H9 (cell line): Measurements from ENCODE around the gene PEX10. TPM values are rescaled to one million over a fixed set of nuclear protein-coding genes. Genes with fewer than 3 reads are reported as not detected.

Experiments used
- DNase-seq: peaks from one replicate; pipeline ENCODE4 v3.0.0-alpha.2; 2017
- H2AFZ ChIP-seq: one replicate; pipeline ENCODE4 v1.6.1; 2013; ENCODE audit warnings: mild to moderate bottlenecking, low read length, control low read depth, moderate library complexity
- H2AK5ac ChIP-seq: 2 replicates; pipeline ENCODE4 v1.6.1; 2013; ENCODE audit warnings: low read length, control low read depth, mixed read lengths; ENCODE audit not compliant: insufficient read length
- H2BK120ac ChIP-seq: one replicate; pipeline ENCODE4 v1.6.1; 2013; ENCODE audit warnings: low read depth, mild to moderate bottlenecking, low read length, control low read depth, inconsistent platforms; ENCODE audit not compliant: poor library complexity, severe bottlenecking
- H2BK12ac ChIP-seq: 2 replicates; pipeline ENCODE4 v1.6.1; 2013; ENCODE audit warnings: low read length, control low read depth, mixed read lengths, low read depth; ENCODE audit not compliant: insufficient read length
- H2BK15ac ChIP-seq: 2 replicates; pipeline ENCODE4 v1.6.1; 2013; ENCODE audit warnings: low read depth, low read length, control low read depth
- H2BK20ac ChIP-seq: one replicate; pipeline ENCODE4 v1.6.1; 2013; ENCODE audit warnings: low read depth, mild to moderate bottlenecking, low read length, control low read depth, inconsistent platforms; ENCODE audit not compliant: poor library complexity, severe bottlenecking
- H2BK5ac ChIP-seq: 2 replicates; pipeline ENCODE4 v1.6.1; 2013; ENCODE audit warnings: low read length, control low read depth, mixed read lengths; ENCODE audit not compliant: insufficient read length
- H3K14ac ChIP-seq: 2 replicates; pipeline ENCODE4 v1.6.1; 2013; ENCODE audit warnings: low read length, control low read depth; ENCODE audit not compliant: insufficient read depth
- H3K18ac ChIP-seq: 2 replicates; pipeline ENCODE4 v1.6.1; 2013; ENCODE audit warnings: low read depth, mild to moderate bottlenecking, mixed read lengths, low read length, control low read depth; ENCODE audit not compliant: insufficient read length
- H3K23ac ChIP-seq: 2 replicates; pipeline ENCODE4 v1.6.1; 2013; ENCODE audit warnings: low read length, control low read depth, mixed read lengths, low read depth; ENCODE audit not compliant: insufficient read length
- H3K23me2 ChIP-seq: 2 replicates; pipeline ENCODE4 v1.6.1; 2013; ENCODE audit warnings: low read depth, mild to moderate bottlenecking, mixed read lengths, low read length, control low read depth; ENCODE audit not compliant: insufficient read length, poor library complexity, severe bottlenecking
- H3K27ac ChIP-seq: 2 replicates; pipeline ENCODE4 v1.5.1; 2013; ENCODE audit warnings: low read length, control low read depth, mixed read lengths, low read depth; ENCODE audit not compliant: insufficient read length
- H3K27me3 ChIP-seq: 2 replicates; pipeline ENCODE4 v1.6.1; 2013; ENCODE audit warnings: low read length, control low read depth, inconsistent platforms; ENCODE audit not compliant: insufficient read depth
- H3K4ac ChIP-seq: 2 replicates; pipeline ENCODE4 v1.6.1; 2013; ENCODE audit warnings: low read depth, mild to moderate bottlenecking, control low read depth, inconsistent platforms, low read length, moderate library complexity
- H3K4me1 ChIP-seq: 2 replicates; pipeline ENCODE4 v1.6.1; 2013; ENCODE audit warnings: low read length, control low read depth, inconsistent platforms; ENCODE audit not compliant: insufficient read depth
- H3K4me2 ChIP-seq: 2 replicates; pipeline ENCODE4 v1.6.1; 2013; ENCODE audit warnings: low read length, control low read depth, mixed read lengths; ENCODE audit not compliant: insufficient read length, insufficient read depth
- H3K56ac ChIP-seq: 2 replicates; pipeline ENCODE4 v1.6.1; 2013; ENCODE audit warnings: low read depth, mild to moderate bottlenecking, mixed read lengths, low read length, control low read depth; ENCODE audit not compliant: insufficient read length
- H3K79me1 ChIP-seq: 2 replicates; pipeline ENCODE4 v1.6.1; 2013; ENCODE audit warnings: low read depth, mild to moderate bottlenecking, moderate library complexity, low read length, control low read depth, inconsistent platforms; ENCODE audit not compliant: insufficient read depth, poor library complexity, severe bottlenecking
- H3K79me2 ChIP-seq: 2 replicates; pipeline ENCODE4 v1.6.1; 2013; ENCODE audit warnings: low read length, control low read depth, inconsistent platforms; ENCODE audit not compliant: insufficient read depth
- H3K9ac ChIP-seq: 2 replicates; pipeline ENCODE4 v1.6.1; 2013; ENCODE audit warnings: low read length, control low read depth, mixed read lengths; ENCODE audit not compliant: insufficient read length; ENCODE audit errors: extremely low read depth
- H3K9me3 ChIP-seq: one replicate; pipeline ENCODE4 v1.6.1; 2013; ENCODE audit warnings: low read depth, low read length, inconsistent platforms; ENCODE audit not compliant: control insufficient read depth
- H3T11ph ChIP-seq: one replicate; pipeline ENCODE4 v1.6.1; 2013; ENCODE audit warnings: mild to moderate bottlenecking, low read length, control low read depth, inconsistent platforms
- H4K20me1 ChIP-seq: one replicate; pipeline ENCODE4 v1.6.1; 2013; ENCODE audit not compliant: control insufficient read depth, insufficient read length, insufficient read depth
- H4K5ac ChIP-seq: 2 replicates; pipeline ENCODE4 v1.6.1; 2013; ENCODE audit warnings: low read depth, mild to moderate bottlenecking, mixed read lengths, low read length, control low read depth; ENCODE audit not compliant: insufficient read length
- H4K8ac ChIP-seq: replicated peaks from 2 replicates; pipeline ENCODE4 v1.6.1; 2013; ENCODE audit warnings: low read length, control low read depth, mixed read lengths, low read depth; ENCODE audit not compliant: insufficient read length
- H4K91ac ChIP-seq: 2 replicates; pipeline ENCODE4 v1.6.1; 2013; ENCODE audit warnings: low read depth, mild to moderate bottlenecking, moderate library complexity, mixed read lengths, low read length, control low read depth; ENCODE audit not compliant: insufficient read length
- H3K27ac Mint-ChIP-seq, 3 experiments: 2 replicates in 2 of 3; 3 replicates in 1 of 3; pipeline ENCODE4 v1.8.0; 2020 to 2021; ENCODE audit warnings: mixed read lengths in 3 of 3, mild to moderate bottlenecking in 1 of 3, moderate library complexity in 1 of 3
- H3K27me3 Mint-ChIP-seq: 2 replicates; pipeline ENCODE4 v1.8.0; 2021; ENCODE audit warnings: low read depth, mild to moderate bottlenecking, moderate library complexity, mixed read lengths
- H3K36me3 Mint-ChIP-seq, 3 experiments: 2 replicates in 2 of 3; 3 replicates in 1 of 3; pipeline ENCODE4 v1.8.0; 2020 to 2021; ENCODE audit warnings: low read depth in 3 of 3, mixed read lengths in 3 of 3; ENCODE audit not compliant: insufficient read depth in 1 of 3
- H3K4me1 Mint-ChIP-seq, 2 experiments: 2 replicates each; pipeline ENCODE4 v1.8.0; 2020; ENCODE audit warnings: mixed read lengths in 2 of 2
- H3K4me3 Mint-ChIP-seq, 2 experiments: 2 replicates in 1 of 2; 3 replicates in 1 of 2; pipeline ENCODE4 v1.8.0; 2020 to 2021; ENCODE audit warnings: mild to moderate bottlenecking in 2 of 2, mixed read lengths in 2 of 2, moderate library complexity in 1 of 2
- H3K9me3 Mint-ChIP-seq, 2 experiments: 2 replicates in 1 of 2; 3 replicates in 1 of 2; pipeline ENCODE4 v1.8.0; 2020; ENCODE audit warnings: mild to moderate bottlenecking in 2 of 2, mixed read lengths in 2 of 2, moderate library complexity in 1 of 2
- CTCF ChIP-seq: fragments of 200-600 bp; sonication (generic); conservative IDR thresholded peaks from 3 replicates; pipeline ENCODE4 v1.8.0; 2021; ENCODE audit warnings: antibody characterized with exemption, mild to moderate bottlenecking
- WGBS: extraction: QIAGEN DNeasy Blood & Tissue Kit; methylation state at CpG from one replicate; pipeline ENCODE4 v1.1.7; 2013; ENCODE audit warnings: missing lambda C conversion rate, low lambda C conversion rate, mixed read lengths; ENCODE audit not compliant: insufficient read length; ENCODE audit errors: extremely low coverage; 5-methylcytosine and 5-hydroxymethylcytosine counted together
- total RNA-seq: library from RNA; stranded (reverse); gene quantifications from 2 replicates; pipeline ENCODE4 v1.2.1, GENCODE V29; 2021

Gene PEX10
- total RNA-seq, 1 experiment from 2014 or later, result 34.4 TPM

DNA sequence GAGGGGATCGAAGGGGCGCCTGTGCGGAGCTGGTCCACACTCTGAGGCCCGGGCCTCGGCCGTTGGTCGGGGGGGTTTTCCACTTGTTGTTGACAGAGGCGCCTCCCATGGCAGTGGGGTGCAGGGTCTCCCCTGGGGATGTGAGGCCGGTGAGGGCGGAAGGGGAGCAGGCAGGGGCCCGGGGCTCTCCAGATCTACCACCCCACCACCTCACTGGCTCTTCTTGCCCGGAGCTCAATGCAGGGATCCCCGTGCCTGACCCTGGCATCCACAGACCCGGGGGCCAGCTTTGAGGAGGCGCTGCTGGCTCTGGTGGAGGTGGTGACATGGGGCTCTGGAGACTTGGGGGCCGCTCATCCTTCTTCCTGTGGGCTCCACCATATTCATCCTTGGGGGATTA, 7.1 kb upstream of the PEX10 start:
- Histone ChIP-seq H3K23me2 (no peaks in the 10 kb centered on the region), H3K4me1 (no peaks in the 10 kb centered on the region), H2BK15ac (no peak overlapping the region), H3K9me3 (no peaks in the 10 kb centered on the region), H2BK120ac (no peak overlapping the region), H3K79me1 (no peaks in the 10 kb centered on the region), H3K27me3 (no peaks in the 10 kb centered on the region), H3K4me2 (no peak overlapping the region), H3K4ac (no peak overlapping the region), H2BK5ac (no peak overlapping the region), H3K9ac (no peak overlapping the region), H4K8ac (no peak overlapping the region), H2AK5ac (no peak overlapping the region), H3K23ac (no peak overlapping the region), H4K20me1 (no peaks in the 10 kb centered on the region), H3K56ac (no peak overlapping the region), H2BK20ac (no peak overlapping the region), H3K18ac (no peak overlapping the region), H3K79me2 (no peaks in the 10 kb centered on the region), H3K27ac (no peak overlapping the region), H3K14ac (no peak overlapping the region), H4K5ac (no peak overlapping the region), H2AFZ (no peak overlapping the region), H2BK12ac (no peak overlapping the region), H4K91ac (no peak overlapping the region), H3T11ph (no peak overlapping the region)
- H3K4me3 Mint-ChIP-seq, result no peak overlapping the region
- no peaks in the 10 kb centered on the region for H3K36me3 Mint-ChIP-seq
- peaks cover 7 to 8% of the 10 kb centered on the region in 2 experiments for H3K4me1 Mint-ChIP-seq
- TF ChIP-seq CTCF, result no peak
- WGBS, result no CpG with 5 or more reads among the region's 16 CpGs
- peaks cover 68% of the 10 kb centered on the region for H3K27me3 Mint-ChIP-seq
- DNase-seq, result no peak
- H3K9me3 Mint-ChIP-seq, result peaks cover 11 to 13% of the 10 kb centered on the region in 2 experiments; a peak in 4 of 5 replicates
- H3K27ac Mint-ChIP-seq, result no peak overlapping the region; a peak in 1 of 7 replicates
